Epithelial cell of esophagus (primary cell): ENCODE data around the gene IGSF3.

ENCODE experiments used
- DNase-seq: peaks from one replicate; pipeline ENCODE4 v3.0.0; 2010; ENCODE audit warnings: low read depth
- H3K4me3 ChIP-seq: 2 replicates; pipeline ENCODE4 v1.5.1; 2011; ENCODE audit warnings: mild to moderate bottlenecking, low read length, control low read depth
- TF ChIP-seq, protein P1 (sequence below): IDR thresholded peaks from 2 replicates; pipeline ENCODE4 v1.5.1; 2011; ENCODE audit warnings: low read depth, mild to moderate bottlenecking, low read length, control low read depth, inconsistent platforms; ENCODE audit not compliant: insufficient read depth; ENCODE audit errors: missing control alignments

Gene IGSF3

DNA sequence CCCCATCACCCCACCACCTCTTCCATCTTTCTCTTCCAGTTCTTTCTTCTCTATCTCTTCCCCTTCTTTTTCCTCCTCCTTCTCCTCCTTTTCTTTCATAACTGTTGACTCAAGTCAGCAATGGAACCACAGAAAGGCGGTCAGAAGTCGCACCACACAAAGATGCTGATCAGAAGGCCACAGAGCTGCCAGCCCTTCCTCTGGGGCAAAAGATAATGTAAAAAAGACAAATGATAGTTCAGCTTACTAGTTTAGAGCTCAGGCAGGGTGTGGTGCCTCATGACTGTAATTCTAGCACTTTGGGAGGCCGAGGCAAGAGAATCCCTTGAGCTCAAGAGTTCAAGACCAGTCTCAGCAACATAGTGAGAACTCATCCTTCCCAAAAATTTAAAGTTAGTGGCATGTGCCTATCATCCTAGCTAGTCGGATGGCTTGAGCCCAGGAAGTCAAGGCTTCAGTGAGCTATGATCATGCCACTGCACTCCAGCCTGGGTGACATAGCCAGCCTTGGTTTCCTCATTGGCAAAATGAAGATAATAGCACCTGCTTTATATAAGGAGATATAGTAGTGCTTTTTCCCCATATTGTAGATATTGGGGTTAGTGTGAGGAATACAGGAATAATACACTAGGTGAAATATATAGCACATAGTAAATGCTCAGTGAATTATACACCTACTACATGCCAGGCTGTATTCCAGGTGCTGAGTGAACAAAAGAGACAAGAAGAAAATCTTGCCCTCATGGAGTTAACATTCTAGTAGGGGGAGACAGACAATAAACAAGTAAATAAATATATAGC is 12.5 kb upstream of the IGSF3 start:
- H3K4me3 ChIP-seq = no peak overlapping the region
- TF ChIP-seq, protein P1, sequence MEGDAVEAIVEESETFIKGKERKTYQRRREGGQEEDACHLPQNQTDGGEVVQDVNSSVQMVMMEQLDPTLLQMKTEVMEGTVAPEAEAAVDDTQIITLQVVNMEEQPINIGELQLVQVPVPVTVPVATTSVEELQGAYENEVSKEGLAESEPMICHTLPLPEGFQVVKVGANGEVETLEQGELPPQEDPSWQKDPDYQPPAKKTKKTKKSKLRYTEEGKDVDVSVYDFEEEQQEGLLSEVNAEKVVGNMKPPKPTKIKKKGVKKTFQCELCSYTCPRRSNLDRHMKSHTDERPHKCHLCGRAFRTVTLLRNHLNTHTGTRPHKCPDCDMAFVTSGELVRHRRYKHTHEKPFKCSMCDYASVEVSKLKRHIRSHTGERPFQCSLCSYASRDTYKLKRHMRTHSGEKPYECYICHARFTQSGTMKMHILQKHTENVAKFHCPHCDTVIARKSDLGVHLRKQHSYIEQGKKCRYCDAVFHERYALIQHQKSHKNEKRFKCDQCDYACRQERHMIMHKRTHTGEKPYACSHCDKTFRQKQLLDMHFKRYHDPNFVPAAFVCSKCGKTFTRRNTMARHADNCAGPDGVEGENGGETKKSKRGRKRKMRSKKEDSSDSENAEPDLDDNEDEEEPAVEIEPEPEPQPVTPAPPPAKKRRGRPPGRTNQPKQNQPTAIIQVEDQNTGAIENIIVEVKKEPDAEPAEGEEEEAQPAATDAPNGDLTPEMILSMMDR = no peak
- no peak for DNase-seq

- TF ChIP-seq, protein P1 = no peak
- H3K4me3 ChIP-seq = no peak overlapping the region
- DNase-seq = no peak
Measured at GRCh38 chr1:116679091-116679827, 11.7 kb upstream of the IGSF3 start.

DNA sequence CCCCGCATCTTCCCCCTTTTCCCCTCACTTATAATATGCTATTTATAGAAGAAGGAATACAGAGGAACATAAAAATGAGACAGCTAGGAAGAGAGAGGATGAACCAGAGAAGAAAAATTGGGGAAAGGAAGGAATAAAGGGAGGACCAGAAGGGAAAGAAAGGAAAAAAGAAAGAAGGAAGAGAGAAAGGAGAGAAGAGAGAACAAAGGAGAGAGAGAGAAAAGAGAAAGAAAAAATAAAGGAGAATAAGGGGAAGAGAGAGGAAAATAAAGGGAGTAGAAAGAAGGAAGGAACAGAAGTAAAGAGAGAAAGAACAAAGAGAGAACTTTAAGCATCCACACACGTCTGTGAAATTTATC is 11.2 kb upstream of the IGSF3 start:
- DNase-seq = no peak
- no peak overlapping the region for H3K4me3 ChIP-seq

GRCh38 chr1:116677474-116678062 is 10.0 kb upstream of the IGSF3 start:
- TF ChIP-seq, protein P1 = no peak
- no peak overlapping the region for H3K4me3 ChIP-seq
- peak; percentile 44 for DNase-seq

More for the DNA sequence above, 11.2 kb upstream of the IGSF3 start:
- TF ChIP-seq, protein P1 = no peak

GRCh38 chr1:116676291-116676690 is 8.8 kb upstream of the IGSF3 start:
- DNase-seq = no peak
- H3K4me3 ChIP-seq = no peak overlapping the region
- TF ChIP-seq, protein P1 = no peak

DNA sequence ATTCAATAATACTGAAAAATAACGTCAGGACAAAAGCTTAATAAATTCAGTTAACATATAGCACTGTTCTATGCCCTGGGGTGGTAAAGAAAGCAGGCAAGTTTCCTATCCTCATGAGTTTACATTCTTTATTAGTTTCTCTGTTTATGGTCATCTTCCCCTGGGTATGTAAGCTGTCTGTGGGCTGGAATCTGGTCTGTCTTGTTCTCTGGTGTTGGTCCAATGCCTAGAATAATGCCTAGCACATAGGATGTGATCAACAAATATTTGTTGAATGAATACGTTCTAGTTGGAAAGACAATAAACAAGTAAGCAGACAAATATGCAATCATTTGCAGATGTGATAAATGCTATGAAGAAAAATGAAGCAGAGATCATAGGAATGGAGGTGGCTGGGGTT is 7.2 kb upstream of the IGSF3 start:
- TF ChIP-seq, protein P1 = no peak
- DNase-seq = peak; percentile 92
- no peak overlapping the region for H3K4me3 ChIP-seq
